HFFc6 (cell line): ENCODE measurements around the gene PADI3. TPM values are rescaled to one million over a fixed set of nuclear protein-coding genes. Genes with fewer than 3 reads are reported as not detected.

Experiments used
- DNase-seq: peaks from one replicate; pipeline ENCODE4 v3.0.0-alpha.2; 2018
- H3K27ac Mint-ChIP-seq: 2 replicates; pipeline ENCODE4 v1.8.0; 2020; ENCODE audit warnings: mild to moderate bottlenecking, mixed read lengths
- H3K27me3 Mint-ChIP-seq: 2 replicates; pipeline ENCODE4 v1.8.0; 2021; ENCODE audit warnings: mild to moderate bottlenecking, moderate library complexity, mixed read lengths; ENCODE audit not compliant: insufficient read depth
- H3K36me3 Mint-ChIP-seq: 2 replicates; pipeline ENCODE4 v1.8.0; 2021; ENCODE audit warnings: low read depth, mixed read lengths
- H3K4me1 Mint-ChIP-seq: 2 replicates; pipeline ENCODE4 v1.8.0; 2020; ENCODE audit warnings: low read depth, mixed read lengths
- H3K4me3 Mint-ChIP-seq: 2 replicates; pipeline ENCODE4 v1.8.0; 2020; ENCODE audit warnings: mild to moderate bottlenecking, moderate library complexity, mixed read lengths
- H3K9me3 Mint-ChIP-seq: 2 replicates; pipeline ENCODE4 v1.8.0; 2020; ENCODE audit warnings: mild to moderate bottlenecking, mixed read lengths
- CTCF ChIP-seq: fragments of 200-600 bp; sonication (generic); IDR thresholded peaks from 2 replicates; pipeline ENCODE4 v1.5.0; 2021; ENCODE audit warnings: antibody characterized with exemption, mild to moderate bottlenecking
- total RNA-seq, 6 experiments: library from RNA; stranded (reverse); fragmentation: NEBNext Ultra II Directional; extraction: Animal tissue kit (Norgen Biotek cat#: 25700); gene quantifications; 2 replicates in 1 of 6; 3 replicates in 5 of 6; pipeline ENCODE4 v1.2.3, GENCODE V29; 2021

PADI3 gene
- total RNA-seq, 6 experiments from 2014 or later: 0.05 to 0.14 (median 0.07) TPM; not detected in 2

- no peak overlapping the region for H3K27ac Mint-ChIP-seq
These were observed 18.1 kb upstream of the PADI3 start for GRCh38 chr1:17230671-17231310.

GRCh38 chr1:17232759-17233661 lies 15.9 kb upstream of the PADI3 start:
- Mint-ChIP-seq H3K4me1 (peaks cover 54% of the 10 kb centered on the region), H3K4me3 (peak overlapping the region; percentile 76)

More at GRCh38 chr1:17230671-17231310, 18.1 kb upstream of the PADI3 start:
- Mint-ChIP-seq H3K36me3 (no peaks in the 10 kb centered on the region), H3K4me1 (peaks cover 50% of the 10 kb centered on the region), H3K27me3 (no peaks in the 10 kb centered on the region; the same call in 1 of the 2 replicates), H3K4me3 (no peak overlapping the region), H3K9me3 (no peaks in the 10 kb centered on the region)
- no peak for TF ChIP-seq CTCF
- no peak for DNase-seq

GRCh38 chr1:17233675-17234320 lies 15.1 kb upstream of the PADI3 start:
- Mint-ChIP-seq H3K27ac (peak overlapping the region; percentile 94), H3K4me3 (peak overlapping the region; percentile 76), H3K9me3 (no peaks in the 10 kb centered on the region), H3K4me1 (peaks cover 54% of the 10 kb centered on the region), H3K27me3 (no peaks in the 10 kb centered on the region; the same call in 1 of the 2 replicates), H3K36me3 (no peaks in the 10 kb centered on the region)
- DNase-seq: peak; percentile 94
- TF ChIP-seq CTCF: peak; percentile 11; the same call in 1 of the 2 replicates

More at GRCh38 chr1:17232759-17233661, 15.9 kb upstream of the PADI3 start:
- no peaks in the 10 kb centered on the region for H3K9me3 Mint-ChIP-seq
- peak overlapping the region; percentile 94 for H3K27ac Mint-ChIP-seq
- no peak for TF ChIP-seq CTCF
- DNase-seq: peak; percentile 94
- no peaks in the 10 kb centered on the region for H3K36me3 Mint-ChIP-seq
- no peaks in the 10 kb centered on the region; the same call in 1 of the 2 replicates for H3K27me3 Mint-ChIP-seq

- Mint-ChIP-seq H3K27ac (peak overlapping the region; percentile 44; the same call in 1 of the 2 replicates), H3K9me3 (no peaks in the 10 kb centered on the region), H3K36me3 (no peaks in the 10 kb centered on the region), H3K4me1 (peaks cover 54% of the 10 kb centered on the region), H3K27me3 (peaks cover under 1% of the 10 kb centered on the region), H3K4me3 (no peak overlapping the region)
- DNase-seq: no peak
- no peak for TF ChIP-seq CTCF
These were observed 14.5 kb upstream of the PADI3 start for GRCh38 chr1:17234405-17234804.

- Mint-ChIP-seq H3K27me3 (peaks cover 6% of the 10 kb centered on the region), H3K9me3 (no peaks in the 10 kb centered on the region), H3K4me1 (peaks cover 54% of the 10 kb centered on the region), H3K4me3 (no peak overlapping the region), H3K36me3 (no peaks in the 10 kb centered on the region), H3K27ac (no peak overlapping the region)
- TF ChIP-seq CTCF: no peak
- DNase-seq: no peak
These were observed 13.6 kb upstream of the PADI3 start for GRCh38 chr1:17235135-17235885.
